ENCODE data around the gene MRRF.

GRCh38 chr9:122248448-122248865 lies 16.2 kb upstream of the MRRF start:
- TF ChIP-seq POLR2A (IDR thresholded peaks at IDR 0.05) = no peak
- no peak for TF ChIP-seq CTCF (IDR thresholded peaks at IDR 0.05)
- TF ChIP-seq POLR2AphosphoS5 (IDR thresholded peaks at IDR 0.05) = peak; percentile 91

Data from prostate gland (tissue), 2 donors.